T-cell (primary cell): Measurements from ENCODE around the gene THADA. TPM values are rescaled to one million over a fixed set of nuclear protein-coding genes. Genes with fewer than 3 reads are reported as not detected.
"Not testable (repeated sequence)": the region's sequence is repeated elsewhere in the genome, so short reads cannot be mapped to it uniquely, and the experiment has no call there.

Source experiments
- ATAC-seq, 4 experiments: fragments of 200-7000 bp in 3 of 4; fragments of 150-1000 bp in 1 of 4; cut with Tn5 transposase; replicated peaks in 1 of 4; 1 replicate in 3 of 4; 2 replicates in 1 of 4; pipeline ENCODE4 v1.10.0; 2021; ENCODE audit warnings: moderate library complexity in 3 of 4, mild to moderate bottlenecking in 2 of 4, moderate number of reproducible peaks in 1 of 4
- CTCF ChIA-PET, 2 donors: fragments of 300-600 bp; sonication (Branson Sonifier 250); formaldehyde crosslinking; loops; one replicate each; lab custom pipeline; 2022; ENCODE audit warnings: antibody characterized with exemption in 2 of 2; lab: Charles Lee
- POLR2A ChIA-PET, 2 donors: fragments of 300-600 bp; sonication (Branson Sonifier 250); formaldehyde crosslinking; loops; one replicate each; lab custom pipeline; 2022; ENCODE audit warnings: antibody characterized with exemption in 2 of 2; lab: Charles Lee
- DNase-seq, 35 experiments: peaks; one replicate each; pipeline versions ENCODE4 v3.0.0 to v3.0.0-alpha.2; 2013 to 2023
- H3K27ac ChIP-seq: one replicate; pipeline ENCODE4 v1.5.1; 2013; ENCODE audit warnings: low read length
- H3K27me3 ChIP-seq, 2 experiments: replicated peaks in 1 of 2; 1 replicate in 1 of 2; 2 replicates in 1 of 2; pipeline versions ENCODE4 v1.6.1 to v1.7.0; 2013; ENCODE audit warnings: low read length in 1 of 2, mixed read lengths in 1 of 2; ENCODE audit not compliant: control insufficient read depth in 2 of 2, insufficient read depth in 2 of 2; ENCODE audit errors: extremely low read depth in 1 of 2
- H3K36me3 ChIP-seq, 2 donors: 1 replicate in 1 of 2; 2 replicates in 1 of 2; pipeline versions ENCODE4 v1.6.1 to v1.7.0; 2013; ENCODE audit warnings: low read length in 1 of 2; ENCODE audit not compliant: control insufficient read depth in 2 of 2, insufficient read depth in 1 of 2; ENCODE audit errors: extremely low read depth in 1 of 2
- H3K4me1 ChIP-seq, 2 experiments: 1 replicate in 1 of 2; 2 replicates in 1 of 2; pipeline versions ENCODE4 v1.6.1 to v1.7.0; 2013; ENCODE audit warnings: low read length in 2 of 2, mixed read lengths in 1 of 2; ENCODE audit not compliant: insufficient read depth in 2 of 2, control insufficient read depth in 1 of 2; ENCODE audit errors: extremely low read depth in 1 of 2
- H3K4me3 ChIP-seq, 2 donors: 1 replicate in 1 of 2; 2 replicates in 1 of 2; pipeline versions ENCODE4 v1.5.1 to v1.7.0; 2013; ENCODE audit warnings: mild to moderate bottlenecking in 2 of 2, low read length in 1 of 2, moderate library complexity in 1 of 2; ENCODE audit not compliant: control insufficient read depth in 1 of 2; ENCODE audit errors: extremely low read depth in 1 of 2
- H3K9me3 ChIP-seq: 2 replicates; pipeline ENCODE4 v1.7.0; 2013
- H3K27ac Mint-ChIP-seq, 2 donors: one replicate each; pipeline ENCODE4 v1.8.0; 2020 to 2021; ENCODE audit warnings: mild to moderate bottlenecking in 2 of 2, mixed read lengths in 2 of 2
- H3K27me3 Mint-ChIP-seq, 2 donors: one replicate each; pipeline ENCODE4 v1.8.0; 2021 to 2022; ENCODE audit warnings: mixed read lengths in 2 of 2
- H3K36me3 Mint-ChIP-seq: one replicate; pipeline ENCODE4 v1.8.0; 2021; ENCODE audit warnings: mixed read lengths
- H3K4me1 Mint-ChIP-seq, 3 donors: one replicate each; pipeline ENCODE4 v1.8.0; 2020 to 2022; ENCODE audit warnings: mixed read lengths in 3 of 3, mild to moderate bottlenecking in 1 of 3
- H3K4me3 Mint-ChIP-seq, 3 donors: one replicate each; pipeline ENCODE4 v1.8.0; 2020 to 2022; ENCODE audit warnings: mild to moderate bottlenecking in 3 of 3, mixed read lengths in 3 of 3, moderate library complexity in 3 of 3
- H3K9me3 Mint-ChIP-seq, 3 donors: one replicate each; pipeline ENCODE4 v1.8.0; 2020 to 2022; ENCODE audit warnings: mixed read lengths in 3 of 3
- WGBS: methylation state at CpG from one replicate; pipeline ENCODE4 v1.1.5; 2013; ENCODE audit warnings: missing lambda C conversion rate; ENCODE audit not compliant: insufficient coverage; 5-methylcytosine and 5-hydroxymethylcytosine counted together
- total RNA-seq, 35 experiments: library from RNA in 6 of 35; stranded (reverse) in 6 of 35; fragments of 120-200 nt in 1 of 35; gene quantifications; one replicate each; pipeline versions ENCODE4 v1.2.1 to v1.2.4 and lab custom pipeline; 2013 to 2026

The THADA gene
- total RNA-seq, 5 donors from 2014 or later (not counting 1 experiment from before 2014, with no cell fraction given): 36.4 to 50.5 (median 40.6) TPM

- Histone ChIP-seq H3K4me1 (no peaks in the 10 kb centered on the region), H3K9me3 (no peaks in the 10 kb centered on the region), H3K27ac (no peak overlapping the region), H3K36me3 (peaks cover 0 to 9% of the 10 kb centered on the region in 2 donors), H3K27me3 (no peaks in the 10 kb centered on the region), H3K4me3 (no peak overlapping the region)
- ChIA-PET POLR2A (no interaction called here), CTCF (interaction anchor here in 1 of 2 donors (0.7 kb wide), 1 partner anchor 31 kb away, joined by 3 read pairs; no protein-coding TSS in a partner anchor)
- H3K9me3 Mint-ChIP-seq: no peaks in the 10 kb centered on the region
- H3K4me3 Mint-ChIP-seq: no peak overlapping the region
- H3K4me1 Mint-ChIP-seq: peaks cover 6 to 11% (median 8%) of the 10 kb centered on the region in 3 donors
- WGBS: 84% methylated on average over 3 of the region's 6 CpGs
- H3K27ac Mint-ChIP-seq: no peak overlapping the region
- H3K27me3 Mint-ChIP-seq: no peaks in the 10 kb centered on the region
- ATAC-seq: no peak
- no peak for DNase-seq
- H3K36me3 Mint-ChIP-seq: peaks cover 55% of the 10 kb centered on the region
Measured at GRCh38 chr2:43453179-43454170, 142.4 kb downstream of the THADA start.

- H3K4me1 ChIP-seq: no peaks in the 10 kb centered on the region
- ATAC-seq (no peak), DNase-seq (no peak)
- peaks cover 6 to 8% (median 8%) of the 10 kb centered on the region in 3 donors for H3K4me1 Mint-ChIP-seq
- no peak overlapping the region for H3K27ac ChIP-seq
- ChIA-PET CTCF (no interaction called here), POLR2A (no interaction called here)
- H3K9me3 ChIP-seq: no peaks in the 10 kb centered on the region
- H3K4me3 Mint-ChIP-seq: no peak overlapping the region
- no peak overlapping the region for H3K4me3 ChIP-seq
- H3K36me3 ChIP-seq: peaks cover 0 to 9% of the 10 kb centered on the region in 2 donors
- H3K27me3 ChIP-seq: no peaks in the 10 kb centered on the region
- WGBS: 100% methylated on average over 1 of the region's 1 CpG
- H3K9me3 Mint-ChIP-seq: no peaks in the 10 kb centered on the region
- H3K27me3 Mint-ChIP-seq: no peaks in the 10 kb centered on the region
- no peak overlapping the region for H3K27ac Mint-ChIP-seq
- H3K36me3 Mint-ChIP-seq: peaks cover 52% of the 10 kb centered on the region
Measured at GRCh38 chr2:43452318-43452731, 143.5 kb downstream of the THADA start.

- no peaks in the 10 kb centered on the region for H3K27me3 Mint-ChIP-seq
- H3K9me3 Mint-ChIP-seq: no peaks in the 10 kb centered on the region
- DNase-seq: no peak
- H3K4me3 Mint-ChIP-seq: no peak overlapping the region
- no peak overlapping the region for H3K27ac Mint-ChIP-seq
- Histone ChIP-seq H3K36me3 (peaks cover 0 to 16% of the 10 kb centered on the region in 2 donors), H3K27ac (no peak overlapping the region), H3K4me1 (no peaks in the 10 kb centered on the region), H3K27me3 (no peaks in the 10 kb centered on the region), H3K9me3 (no peaks in the 10 kb centered on the region), H3K4me3 (no peak overlapping the region)
- H3K36me3 Mint-ChIP-seq: peaks cover 62% of the 10 kb centered on the region
- no peak for ATAC-seq
- POLR2A ChIA-PET: no interaction called here
- H3K4me1 Mint-ChIP-seq: peaks cover 4 to 8% (median 6%) of the 10 kb centered on the region in 3 donors
- WGBS: no CpG with 5 or more reads among the region's 1 CpG
- CTCF ChIA-PET: interaction anchor here in 1 of 2 donors (0.6 kb wide), 2 partner anchors 12 to 313 kb away, joined by 3 read pairs; no protein-coding TSS in a partner anchor
Measured at GRCh38 chr2:43450617-43451016, 145.2 kb downstream of the THADA start.

DNA sequence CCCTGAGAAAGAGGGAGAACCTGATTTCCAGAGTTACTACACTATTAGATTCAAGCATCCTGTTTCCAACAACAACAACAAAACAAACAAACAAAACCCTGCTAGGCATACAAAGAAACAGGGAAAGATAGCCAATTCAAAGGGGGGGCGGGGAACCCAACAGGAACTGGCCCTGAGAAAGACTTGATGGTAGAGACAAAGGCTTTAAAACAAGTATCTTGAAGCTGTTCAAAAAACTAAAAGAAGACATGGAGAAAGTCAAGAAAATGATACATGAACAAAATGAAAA is 147.1 kb downstream of the THADA start:
- peaks cover 0 to 13% of the 10 kb centered on the region in 2 donors for H3K36me3 ChIP-seq
- peaks cover 68% of the 10 kb centered on the region for H3K36me3 Mint-ChIP-seq
- H3K4me3 ChIP-seq: no peak overlapping the region
- no peaks in the 10 kb centered on the region for H3K27me3 ChIP-seq
- CTCF ChIA-PET: interaction anchor here in 1 of 2 donors (0.6 kb wide), 1 partner anchor 50 kb away, joined by 3 read pairs; no protein-coding TSS in a partner anchor
- no peak overlapping the region for H3K27ac Mint-ChIP-seq
- peaks cover 6 to 17% (median 8%) of the 10 kb centered on the region in 3 donors for H3K4me1 Mint-ChIP-seq
- ATAC-seq (no peak), DNase-seq (no peak)
- H3K9me3 Mint-ChIP-seq: no peaks in the 10 kb centered on the region
- no CpG with 5 or more reads among the region's 1 CpG for WGBS
- H3K9me3 ChIP-seq: no peaks in the 10 kb centered on the region
- no peak overlapping the region for H3K27ac ChIP-seq
- no peaks in the 10 kb centered on the region for H3K27me3 Mint-ChIP-seq
- H3K4me3 Mint-ChIP-seq: no peak overlapping the region
- H3K4me1 ChIP-seq: no peaks in the 10 kb centered on the region
- POLR2A ChIA-PET: no interaction called here

DNA sequence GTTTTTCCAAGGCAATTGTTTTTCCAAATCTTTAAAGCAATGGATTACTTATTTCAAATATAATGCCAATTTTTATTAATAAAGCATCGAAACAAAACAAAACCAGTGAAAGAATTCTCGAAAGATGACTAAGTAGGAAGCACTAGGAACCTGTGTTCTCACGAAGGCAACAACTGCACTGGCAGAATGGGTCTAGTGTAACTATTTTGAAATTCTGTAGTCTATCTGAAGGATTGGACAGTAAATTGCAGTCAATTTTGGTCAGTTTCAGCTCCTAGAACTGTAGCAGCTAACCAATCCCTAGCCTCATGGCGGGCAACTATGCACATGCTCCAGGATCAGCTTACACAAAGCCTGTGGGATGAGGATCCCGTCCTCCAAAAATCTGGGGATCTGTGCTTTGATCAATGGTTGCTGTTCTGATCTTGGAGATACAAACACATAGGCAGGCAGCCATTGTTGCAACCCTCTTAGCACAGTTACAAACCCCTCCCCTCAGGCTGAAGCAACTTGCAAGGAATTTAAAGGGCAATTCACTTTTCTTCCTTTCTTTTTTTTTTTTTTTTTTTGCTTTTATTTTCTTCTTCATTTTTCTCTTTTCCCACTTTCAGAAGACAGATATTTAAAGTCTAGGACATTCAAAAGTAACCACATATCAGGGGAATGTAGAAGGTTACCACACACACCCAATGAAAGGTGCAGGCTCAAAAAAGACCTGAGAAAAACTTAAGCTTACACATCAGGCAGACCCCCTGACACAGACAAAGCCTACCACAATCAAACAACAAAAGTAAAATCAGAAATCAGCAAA is 147.6 kb downstream of the THADA start:
- Histone ChIP-seq H3K4me1 (no peaks in the 10 kb centered on the region), H3K4me3 (no peak overlapping the region), H3K9me3 (no peaks in the 10 kb centered on the region), H3K36me3 (peaks cover 0 to 12% of the 10 kb centered on the region in 2 donors), H3K27ac (no peak overlapping the region), H3K27me3 (no peaks in the 10 kb centered on the region)
- Mint-ChIP-seq H3K27me3 (no peaks in the 10 kb centered on the region), H3K4me3 (no peak overlapping the region), H3K36me3 (peaks cover 73% of the 10 kb centered on the region), H3K4me1 (peaks cover 6 to 17% (median 8%) of the 10 kb centered on the region in 3 donors), H3K27ac (no peak overlapping the region), H3K9me3 (no peaks in the 10 kb centered on the region)
- ChIA-PET POLR2A (no interaction called here), CTCF (interaction anchor here in 1 of 2 donors (0.6 to 0.7 kb wide), 2 partner anchors 50 to 198 kb away, joined by 3 to 4 read pairs; no protein-coding TSS in a partner anchor)
- WGBS: 100% methylated on average over 1 of the region's 5 CpGs
- ATAC-seq: no peak
- no peak for DNase-seq

- H3K9me3 ChIP-seq, H3K27ac ChIP-seq, H3K36me3 ChIP-seq, H3K27ac Mint-ChIP-seq, H3K9me3 Mint-ChIP-seq, ATAC-seq, H3K27me3 Mint-ChIP-seq, H3K4me3 Mint-ChIP-seq, POLR2A ChIA-PET, H3K27me3 ChIP-seq, H3K4me1 ChIP-seq, H3K4me3 ChIP-seq, DNase-seq: not testable (repeated sequence)
- Mint-ChIP-seq H3K36me3 (peaks cover 76% of the 10 kb centered on the region), H3K4me1 (peaks cover 6 to 17% (median 9%) of the 10 kb centered on the region in 3 donors)
- CTCF ChIA-PET: interaction anchor here in 1 of 2 donors (0.6 kb wide), 1 partner anchor 37 kb away, joined by 3 read pairs; no protein-coding TSS in a partner anchor
- no CpG with 5 or more reads among the region's 4 CpGs for WGBS
Measured at GRCh38 chr2:43446755-43447154, 149.1 kb downstream of the THADA start.
